Measurements from ENCODE around the gene CREB3. TPM values are rescaled to one million over a fixed set of nuclear protein-coding genes. Genes with fewer than 3 reads are reported as not detected.

The CREB3 gene
- total RNA-seq, 1 experiment from 2014 or later: 22.4 TPM

DNA sequence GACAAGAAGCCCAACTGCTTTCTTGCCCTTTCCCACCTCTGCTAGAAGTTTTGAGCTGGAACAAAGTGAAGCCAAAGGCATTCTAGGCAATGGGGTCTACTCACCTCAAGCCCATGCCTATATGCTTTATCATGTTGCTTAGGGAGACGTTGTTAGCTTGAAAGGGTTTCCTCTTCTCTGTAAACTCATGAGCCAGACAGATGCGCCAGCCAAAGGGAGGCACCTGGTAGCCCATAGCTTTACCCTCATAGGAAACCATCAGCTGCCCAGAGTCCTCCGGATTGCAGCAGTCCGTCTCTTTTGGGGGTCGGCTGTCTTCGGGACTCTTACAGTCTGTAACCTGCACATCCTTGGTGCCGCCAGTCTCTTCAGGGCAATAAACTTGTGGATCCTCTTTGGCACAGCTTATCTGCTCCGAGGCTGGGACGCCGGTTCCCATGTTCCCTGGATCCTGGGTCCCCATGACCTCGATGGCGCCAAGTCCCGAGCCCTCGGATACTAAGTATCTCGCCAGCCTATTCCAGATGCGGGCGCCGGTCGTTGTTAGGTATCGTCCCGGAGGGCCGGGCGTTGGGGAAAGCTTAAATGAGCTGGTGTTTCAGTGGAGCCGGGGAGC, 15.9 kb downstream of the CREB3 start:
- peaks cover 51% of the 10 kb centered on the region for H3K79me2 ChIP-seq (ENCODE audit: low read depth)
- no peaks in the 10 kb centered on the region for H3K9me3 ChIP-seq (ENCODE audit: insufficient read depth, low read depth)
- ChIA-PET POLR2A (ENCODE audit: unreplicated experiment) (interaction anchor here (0.6 to 0.7 kb wide), 4 partner anchors 12 to 121 kb away, joined by 3 to 7 read pairs (median 4); partner anchors contain the start of gene SPAG8), CTCF (interaction anchor here (0.6 to 1.0 kb wide), 7 partner anchors 12 to 100 kb away, joined by 3 to 7 read pairs (median 3); partner anchors contain the start of genes ARHGEF39, CREB3 and TLN1)
- H4K20me1 ChIP-seq (ENCODE audit: insufficient read depth): peaks cover 13% of the 10 kb centered on the region; the same call in 1 of the 2 replicates
- 0 out of 2 replicates have a peak, but pooled peaks cover 8% of the 10 kb centered on the region for H3F3A ChIP-seq (ENCODE audit: insufficient read depth, low read depth)
- no TSS peak for BruUV-seq (replicated peaks)
- H3K27me3 ChIP-seq (ENCODE audit: insufficient read depth, low read depth): no peaks in the 10 kb centered on the region
- intact Hi-C loops (cut with micrococcal nuclease; ENCODE audit: unreplicated experiment): loop anchor here (2.0 kb wide), 1 partner anchor 16 kb away; the partner anchor contains the start of genes CREB3 and TLN1
- H3K4me3 ChIP-seq: peak overlapping the region; percentile 79
- DNase-seq: no peak
- peak overlapping the region; percentile 56; the same call in 1 of the 2 replicates for H2AFZ ChIP-seq
- peak overlapping the region; percentile 51 for H3K27ac ChIP-seq
- H3K9me2 ChIP-seq (ENCODE audit: insufficient read depth): no peaks in the 10 kb centered on the region
- H3K4me2 ChIP-seq: peak overlapping the region; percentile 96
- H3K36me3 ChIP-seq (ENCODE audit: low read depth): no peaks in the 10 kb centered on the region; the same call in 1 of the 2 replicates
- H3K4me1 ChIP-seq (replicated peaks; ENCODE audit: insufficient read depth): peaks cover 23% of the 10 kb centered on the region
- TF ChIP-seq, protein P1, sequence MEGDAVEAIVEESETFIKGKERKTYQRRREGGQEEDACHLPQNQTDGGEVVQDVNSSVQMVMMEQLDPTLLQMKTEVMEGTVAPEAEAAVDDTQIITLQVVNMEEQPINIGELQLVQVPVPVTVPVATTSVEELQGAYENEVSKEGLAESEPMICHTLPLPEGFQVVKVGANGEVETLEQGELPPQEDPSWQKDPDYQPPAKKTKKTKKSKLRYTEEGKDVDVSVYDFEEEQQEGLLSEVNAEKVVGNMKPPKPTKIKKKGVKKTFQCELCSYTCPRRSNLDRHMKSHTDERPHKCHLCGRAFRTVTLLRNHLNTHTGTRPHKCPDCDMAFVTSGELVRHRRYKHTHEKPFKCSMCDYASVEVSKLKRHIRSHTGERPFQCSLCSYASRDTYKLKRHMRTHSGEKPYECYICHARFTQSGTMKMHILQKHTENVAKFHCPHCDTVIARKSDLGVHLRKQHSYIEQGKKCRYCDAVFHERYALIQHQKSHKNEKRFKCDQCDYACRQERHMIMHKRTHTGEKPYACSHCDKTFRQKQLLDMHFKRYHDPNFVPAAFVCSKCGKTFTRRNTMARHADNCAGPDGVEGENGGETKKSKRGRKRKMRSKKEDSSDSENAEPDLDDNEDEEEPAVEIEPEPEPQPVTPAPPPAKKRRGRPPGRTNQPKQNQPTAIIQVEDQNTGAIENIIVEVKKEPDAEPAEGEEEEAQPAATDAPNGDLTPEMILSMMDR (conservative IDR thresholded peaks at IDR 0.05): no peak
- no peak for TF ChIP-seq EZH2 (IDR thresholded peaks at IDR 0.05; ENCODE audit: low read depth)

DNA sequence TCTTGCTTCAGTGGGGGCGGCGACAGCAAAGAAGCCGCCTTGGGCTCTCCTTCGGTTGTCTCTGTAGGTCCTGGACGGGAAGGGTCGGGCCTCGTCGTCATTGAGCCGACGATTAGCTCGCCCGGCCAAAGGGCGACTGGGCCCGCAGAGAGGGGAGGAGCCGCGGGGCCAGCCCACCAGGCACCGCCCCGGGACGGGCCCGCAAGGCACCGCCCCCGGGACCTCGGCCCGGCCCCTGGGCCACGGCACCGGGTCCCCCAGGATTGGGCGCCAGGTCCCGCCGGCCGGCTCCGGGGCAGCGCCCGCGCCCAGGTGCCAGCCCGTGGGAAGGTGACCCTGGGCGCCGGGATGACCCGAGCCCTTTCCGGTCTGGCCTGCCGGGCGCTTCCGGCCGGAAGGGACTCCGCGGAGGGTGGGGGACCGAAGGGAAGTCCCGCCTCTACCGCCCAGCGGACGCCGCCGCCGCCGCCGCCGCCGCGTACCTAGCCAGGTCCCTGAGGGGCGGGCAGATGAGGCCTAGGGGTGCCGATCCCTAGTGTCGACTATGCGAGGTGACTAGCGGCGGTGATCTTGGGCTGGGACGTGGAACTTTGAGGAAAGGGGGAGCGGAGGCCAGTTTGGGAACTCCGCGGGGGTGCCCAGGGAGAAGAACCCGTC, 16.5 kb downstream of the CREB3 start, which contains the start of the genes GBA2 and RGP1:
Gene GBA2, minus strand, starts transcription at position 371 of the 657 bp plus-strand sequence. CDS start 524 bp downstream, outside the sequence.
Gene RGP1, plus strand, starts transcription at position 430 of the 657 bp plus-strand sequence. CDS start 469 bp downstream, outside the sequence.
- no TSS peak for BruUV-seq (replicated peaks)
- CTCF ChIA-PET: interaction anchor here (0.7 to 1.0 kb wide), 4 partner anchors 13 to 96 kb away, joined by 3 read pairs; partner anchors contain the start of gene ARHGEF39
- DNase-seq: peak; percentile 69 to 77

More for the DNA sequence above, 16.5 kb downstream of the CREB3 start, which contains the start of the genes GBA2 and RGP1:
- H3K79me2 ChIP-seq (ENCODE audit: low read depth): peaks cover 51% of the 10 kb centered on the region
- H3K9me2 ChIP-seq (ENCODE audit: insufficient read depth): no peaks in the 10 kb centered on the region
- H2AFZ ChIP-seq: peak within 1 kb of the TSS; percentile 86
- H3K4me1 ChIP-seq (replicated peaks; ENCODE audit: insufficient read depth): peaks cover 23% of the 10 kb centered on the region
- POLR2A ChIA-PET (ENCODE audit: unreplicated experiment): interaction anchor here (0.6 to 0.7 kb wide), 4 partner anchors 11 to 122 kb away, joined by 3 to 7 read pairs (median 4); partner anchors contain the start of gene SPAG8
- H3K4me3 ChIP-seq: peak within 1 kb of the TSS; percentile 79
- intact Hi-C loops (cut with micrococcal nuclease; ENCODE audit: unreplicated experiment): loop anchor here (2.0 kb wide), 1 partner anchor 16 kb away; the partner anchor contains the start of genes CREB3 and TLN1
- H3K9me3 ChIP-seq (ENCODE audit: insufficient read depth, low read depth): no peaks in the 10 kb centered on the region
- TF ChIP-seq EZH2 (IDR thresholded peaks at IDR 0.05; ENCODE audit: low read depth): no peak
- TF ChIP-seq, protein P1 (conservative IDR thresholded peaks at IDR 0.05): no peak
- H4K20me1 ChIP-seq (ENCODE audit: insufficient read depth): peaks cover 13% of the 10 kb centered on the region; the same call in 1 of the 2 replicates
- H3K27me3 ChIP-seq (ENCODE audit: insufficient read depth, low read depth): no peaks in the 10 kb centered on the region
- H3K4me2 ChIP-seq: peak within 1 kb of the TSS; percentile 96
- H3K27ac ChIP-seq: peak within 1 kb of the TSS; percentile 51
- 0 out of 2 replicates have a peak, but pooled peaks cover 8% of the 10 kb centered on the region for H3F3A ChIP-seq (ENCODE audit: insufficient read depth, low read depth)
- no peaks in the 10 kb centered on the region; the same call in 1 of the 2 replicates for H3K36me3 ChIP-seq (ENCODE audit: low read depth)

All from PC-9 (cell line).